ENCODE measurements around the gene KRTAP4-6.
"Not testable (repeated sequence)": the region's sequence is repeated elsewhere in the genome, so short reads cannot be mapped to it uniquely, and the experiment has no call there.

KRTAP4-6 gene

GRCh38 chr17:41140360-41141131, at the start of gene KRTAP4-6:
Gene KRTAP4-6 (minus strand): TSS chr17:41140544. CDS start chr17:41140487, 57 bp downstream.
- no peak for DNase-seq (ENCODE audit: low read depth)

- DNase-seq (ENCODE audit: low read depth) = not testable (repeated sequence)
Observed at GRCh38 chr17:41189837-41190318, 49.5 kb upstream of the KRTAP4-6 start, which contains the start of gene KRTAP9-1. Gene KRTAP9-1 (plus strand): TSS chr17:41189887. CDS start chr17:41189887, 0 bp downstream.

GRCh38 chr17:41186872-41187271, 46.5 kb upstream of the KRTAP4-6 start:
- DNase-seq (ENCODE audit: low read depth) = no peak

GRCh38 chr17:41185001-41185400, 44.7 kb upstream of the KRTAP4-6 start:
- DNase-seq (ENCODE audit: low read depth) = no peak

GRCh38 chr17:41184480-41184961, 44.2 kb upstream of the KRTAP4-6 start, which contains the start of gene KRTAP4-1:
Gene KRTAP4-1 (minus strand): TSS chr17:41184911. CDS start chr17:41184854, 57 bp downstream.
- DNase-seq (ENCODE audit: low read depth) = no peak

GRCh38 chr17:41178843-41179616, 38.7 kb upstream of the KRTAP4-6 start:
- no peak for DNase-seq (ENCODE audit: low read depth)

- DNase-seq (ENCODE audit: low read depth) = no peak
Observed at GRCh38 chr17:41178341-41178740, 38.0 kb upstream of the KRTAP4-6 start.

GRCh38 chr17:41177727-41178271, 37.5 kb upstream of the KRTAP4-6 start, which contains the start of gene KRTAP4-2:
Gene KRTAP4-2 (minus strand): TSS chr17:41178221. CDS start chr17:41178164, 57 bp downstream.
- DNase-seq (ENCODE audit: low read depth) = no peak

GRCh38 chr17:41176744-41177387, 36.5 kb upstream of the KRTAP4-6 start:
- DNase-seq (ENCODE audit: low read depth) = no peak

- no peak for DNase-seq (ENCODE audit: low read depth)
Observed at GRCh38 chr17:41171886-41172285, 31.5 kb upstream of the KRTAP4-6 start.

GRCh38 chr17:41168121-41168520, 27.8 kb upstream of the KRTAP4-6 start, which contains the start of gene KRTAP4-3:
Gene KRTAP4-3 (minus strand): TSS chr17:41168221. CDS start chr17:41168172, 49 bp downstream.
- no peak for DNase-seq (ENCODE audit: low read depth)

GRCh38 chr17:41167561-41167960, 27.2 kb upstream of the KRTAP4-6 start:
- DNase-seq (ENCODE audit: low read depth) = no peak

GRCh38 chr17:41163828-41164227, 23.5 kb upstream of the KRTAP4-6 start:
- DNase-seq (ENCODE audit: low read depth) = no peak

GRCh38 chr17:41160648-41161047, 20.3 kb upstream of the KRTAP4-6 start, which contains the start of gene KRTAP4-4:
Gene KRTAP4-4 (minus strand): TSS chr17:41160748. CDS start chr17:41160691, 57 bp downstream.
- no peak for DNase-seq (ENCODE audit: low read depth)

GRCh38 chr17:41160190-41160589, 19.8 kb upstream of the KRTAP4-6 start:
- DNase-seq (ENCODE audit: low read depth) = not testable (repeated sequence)

- DNase-seq (ENCODE audit: low read depth) = no peak
Observed at GRCh38 chr17:41153856-41154255, 13.5 kb upstream of the KRTAP4-6 start.

GRCh38 chr17:41151525-41151924, 11.2 kb upstream of the KRTAP4-6 start:
- DNase-seq (ENCODE audit: low read depth) = no peak

- DNase-seq (ENCODE audit: low read depth) = no peak
Observed at GRCh38 chr17:41150026-41150425, 9.7 kb upstream of the KRTAP4-6 start.

GRCh38 chr17:41149652-41149985, 9.3 kb upstream of the KRTAP4-6 start, which contains the start of gene KRTAP4-5:
Gene KRTAP4-5 (minus strand): TSS chr17:41149825. CDS start chr17:41149767, 58 bp downstream.
- no peak for DNase-seq (ENCODE audit: low read depth)

- not testable (repeated sequence) for DNase-seq (ENCODE audit: low read depth)
Observed at GRCh38 chr17:41148971-41149651, 8.8 kb upstream of the KRTAP4-6 start.
